IPS-11a (cell line): Measurements from ENCODE around the gene SLC26A6.

Source experiments
- H3K4me3 ChIP-seq: one replicate; pipeline ENCODE4 v1.5.1; 2013; ENCODE audit warnings: low read depth, low read length, control low read depth

The SLC26A6 gene

GRCh38 chr3:48662145-48662752 is 27.0 kb upstream of the SLC26A6 start:
- H3K4me3 ChIP-seq: peak overlapping the region; percentile 56

- H3K4me3 ChIP-seq: peak overlapping the region; percentile 56
Observed at GRCh38 chr3:48661501-48662144, 26.4 kb upstream of the SLC26A6 start.

GRCh38 chr3:48660800-48661400 is 25.6 kb upstream of the SLC26A6 start:
- peak overlapping the region; percentile 38 for H3K4me3 ChIP-seq

GRCh38 chr3:48656841-48657281 is 21.6 kb upstream of the SLC26A6 start:
- H3K4me3 ChIP-seq: no peak overlapping the region

- H3K4me3 ChIP-seq: peak overlapping the region; percentile 39
Observed at GRCh38 chr3:48656061-48656840, 21.0 kb upstream of the SLC26A6 start.

GRCh38 chr3:48655606-48656005 is 20.3 kb upstream of the SLC26A6 start:
- H3K4me3 ChIP-seq: peak overlapping the region; percentile 36

- H3K4me3 ChIP-seq: peak overlapping the region; percentile 36
Observed at GRCh38 chr3:48655063-48655462, 19.8 kb upstream of the SLC26A6 start.

- no peak overlapping the region for H3K4me3 ChIP-seq
Observed at GRCh38 chr3:48652923-48653715, 17.9 kb upstream of the SLC26A6 start.

GRCh38 chr3:48651771-48652170 is 16.5 kb upstream of the SLC26A6 start:
- no peak overlapping the region for H3K4me3 ChIP-seq

- H3K4me3 ChIP-seq: no peak overlapping the region
Observed at GRCh38 chr3:48650723-48651122, 15.5 kb upstream of the SLC26A6 start.

- H3K4me3 ChIP-seq: no peak overlapping the region
Observed at GRCh38 chr3:48648188-48648850, 13.1 kb upstream of the SLC26A6 start.

GRCh38 chr3:48647714-48648113 is 12.5 kb upstream of the SLC26A6 start:
- H3K4me3 ChIP-seq: no peak overlapping the region

GRCh38 chr3:48644898-48645760 is 9.9 kb upstream of the SLC26A6 start:
- no peak overlapping the region for H3K4me3 ChIP-seq

GRCh38 chr3:48642605-48643004 is 7.3 kb upstream of the SLC26A6 start:
- no peak overlapping the region for H3K4me3 ChIP-seq

- no peak overlapping the region for H3K4me3 ChIP-seq
Observed at GRCh38 chr3:48641396-48641795, 6.1 kb upstream of the SLC26A6 start.

GRCh38 chr3:48639944-48640606 is 4.8 kb upstream of the SLC26A6 start:
- no peak overlapping the region for H3K4me3 ChIP-seq

- no peak overlapping the region for H3K4me3 ChIP-seq
Observed at GRCh38 chr3:48637305-48637704, 2.0 kb upstream of the SLC26A6 start.

GRCh38 chr3:48636149-48636655 is 941 bp upstream of the SLC26A6 start:
- H3K4me3 ChIP-seq: peak overlapping the region; percentile 79
